Urothelium cell line (cell line): Measurements from ENCODE around the gene COMMD6.

ENCODE experiments used
- DNase-seq: peaks from one replicate; pipeline ENCODE4 v3.0.0; 2011; ENCODE audit warnings: low spot score, mixed read lengths
- FAIRE-seq: peaks from 2 replicates; lab custom pipeline; 2011; peaks lifted over from hg19 to GRCh38; lab: Jason Lieb, UNC

COMMD6 gene

GRCh38 chr13:75485286-75486062 lies 52.2 kb downstream of the COMMD6 start:
- no peak for FAIRE-seq
- DNase-seq = peak; percentile 39

- no peak for FAIRE-seq
- no peak for DNase-seq
These were observed 54.9 kb downstream of the COMMD6 start for GRCh38 chr13:75482820-75483079.

- DNase-seq = peak; percentile 70
- FAIRE-seq = no peak
These were observed 55.4 kb downstream of the COMMD6 start, which contains the start of gene TBC1D4 for GRCh38 chr13:75482070-75482819. TSS of gene TBC1D4 (minus strand) at chr13:75482169. CDS start at chr13:75481767, 402 bp downstream.

- peak; percentile 18 for DNase-seq
- no peak for FAIRE-seq
These were observed 56.2 kb downstream of the COMMD6 start for GRCh38 chr13:75481176-75482069.

- DNase-seq (peak; percentile 20), FAIRE-seq (no peak)
These were observed 56.9 kb downstream of the COMMD6 start for GRCh38 chr13:75480671-75481175.

- no peak for DNase-seq
- no peak for FAIRE-seq
These were observed 58.4 kb downstream of the COMMD6 start for GRCh38 chr13:75479102-75479740.

GRCh38 chr13:75478659-75479058 lies 59.0 kb downstream of the COMMD6 start:
- FAIRE-seq (no peak), DNase-seq (no peak)
